OCI-LY1 (cell line): Measurements from ENCODE around the gene CFAP141.

Experiments
- H2AFZ ChIP-seq: fragments of 200-600 bp; sonication (generic), shearing (Covaris generic); 2 replicates; pipeline ENCODE4 v1.6.0; 2014; ENCODE audit warnings: antibody characterized with exemption, mild to moderate bottlenecking, low read length
- H3F3A ChIP-seq: fragments of 200-600 bp; sonication (generic), shearing (Covaris generic); 2 replicates; pipeline ENCODE4 v1.6.0; 2014; ENCODE audit warnings: mild to moderate bottlenecking, antibody characterized with exemption, low read length, moderate library complexity; ENCODE audit not compliant: insufficient read depth
- H3K27ac ChIP-seq: fragments of 200-600 bp; sonication (generic); 2 replicates; pipeline ENCODE4 v1.5.1; 2014; ENCODE audit warnings: low read length, mixed run types, mild to moderate bottlenecking, low read depth; ENCODE audit not compliant: poor library complexity, severe bottlenecking
- H3K27me3 ChIP-seq: fragments of 200-600 bp; sonication (generic); 2 replicates; pipeline ENCODE4 v1.6.0; 2014; ENCODE audit warnings: antibody characterized with exemption, mild to moderate bottlenecking, low read length, moderate library complexity; ENCODE audit not compliant: insufficient read depth
- H3K36me3 ChIP-seq: fragments of 200-600 bp; sonication (generic); 2 replicates; pipeline ENCODE4 v1.6.1; 2014; ENCODE audit warnings: mild to moderate bottlenecking, antibody characterized with exemption, low read length, moderate library complexity, mixed read lengths; ENCODE audit not compliant: insufficient read depth
- H3K4me1 ChIP-seq: fragments of 200-600 bp; sonication (generic); 2 replicates; pipeline ENCODE4 v1.5.1; 2014; ENCODE audit warnings: mild to moderate bottlenecking, low read length, moderate library complexity; ENCODE audit not compliant: insufficient read depth, severe bottlenecking
- H3K4me2 ChIP-seq: fragments of 200-600 bp; sonication (generic), shearing (Covaris generic); 2 replicates; pipeline ENCODE4 v1.6.1; 2014; ENCODE audit warnings: low read length
- H3K4me3 ChIP-seq: fragments of 200-600 bp; sonication (generic); 2 replicates; pipeline ENCODE4 v1.5.1; 2014; ENCODE audit warnings: low read length, low read depth, mild to moderate bottlenecking, mixed read lengths; ENCODE audit not compliant: poor library complexity, severe bottlenecking
- H3K79me2 ChIP-seq: fragments of 200-600 bp; shearing (Covaris generic); 2 replicates; pipeline ENCODE4 v1.6.1; 2016; ENCODE audit warnings: mixed run types, low read length, mixed read lengths; ENCODE audit not compliant: insufficient read depth
- H3K9ac ChIP-seq: fragments of 200-600 bp; sonication (generic), shearing (Covaris generic); 2 replicates; pipeline ENCODE4 v1.6.1; 2014; ENCODE audit warnings: mild to moderate bottlenecking, low read length, mixed read lengths
- H3K9me2 ChIP-seq: fragments of 200-600 bp; sonication (generic), shearing (Covaris generic); 2 replicates; pipeline ENCODE4 v1.6.1; 2014; ENCODE audit warnings: low read depth, mild to moderate bottlenecking, low read length, mixed read lengths
- H3K9me3 ChIP-seq: fragments of 200-600 bp; shearing (Covaris generic); 2 replicates; pipeline ENCODE4 v1.6.1; 2014; ENCODE audit warnings: low read length, mixed read lengths
- H4K20me1 ChIP-seq: fragments of 200-600 bp; sonication (generic), shearing (Covaris generic); 2 replicates; pipeline ENCODE4 v1.6.0; 2016; ENCODE audit warnings: mild to moderate bottlenecking, low read length; ENCODE audit not compliant: insufficient read depth
- EZH2 ChIP-seq: fragments of 200-600 bp; sonication (generic), shearing (Covaris generic); IDR thresholded peaks from 2 replicates; pipeline ENCODE4 v1.8.0; 2017; ENCODE audit warnings: borderline replicate concordance, mixed run types, mild to moderate bottlenecking, antibody characterized with exemption, low read length, moderate library complexity, mixed read lengths
- TF ChIP-seq, protein P1 (sequence below): fragments of 200-600 bp; sonication (generic), shearing (Covaris generic); IDR thresholded peaks from 2 replicates; pipeline ENCODE4 v1.5.1; 2017; ENCODE audit warnings: mild to moderate bottlenecking, antibody characterized with exemption, low read length, moderate library complexity, mixed read lengths

The CFAP141 gene

DNA sequence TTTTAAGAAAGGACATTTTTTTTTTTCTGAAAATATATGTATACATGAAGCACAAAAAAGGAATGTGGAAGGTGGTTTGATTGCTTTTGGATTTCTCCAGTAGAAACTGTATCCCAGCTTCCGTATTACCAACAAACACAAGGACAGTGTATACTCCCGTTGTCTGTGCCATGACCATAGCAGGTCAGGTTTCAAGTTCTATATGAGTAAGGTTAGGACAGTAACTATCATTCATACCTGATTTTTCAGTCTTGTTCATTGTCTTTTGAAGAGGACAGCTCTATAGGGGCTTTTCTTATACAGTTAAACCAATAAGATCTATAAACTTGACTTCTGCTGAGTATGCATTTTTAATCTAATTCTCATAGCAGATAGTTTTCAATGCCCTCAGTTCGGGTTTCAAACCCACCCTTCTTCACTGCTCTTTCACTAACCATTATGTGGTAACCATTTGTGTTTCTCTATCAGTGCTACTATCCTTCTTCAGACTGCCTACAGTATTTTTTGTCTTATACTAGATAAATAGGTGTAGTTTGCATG, 34.2 kb upstream of the CFAP141 start:
- no peak for TF ChIP-seq EZH2
- TF ChIP-seq, protein P1, sequence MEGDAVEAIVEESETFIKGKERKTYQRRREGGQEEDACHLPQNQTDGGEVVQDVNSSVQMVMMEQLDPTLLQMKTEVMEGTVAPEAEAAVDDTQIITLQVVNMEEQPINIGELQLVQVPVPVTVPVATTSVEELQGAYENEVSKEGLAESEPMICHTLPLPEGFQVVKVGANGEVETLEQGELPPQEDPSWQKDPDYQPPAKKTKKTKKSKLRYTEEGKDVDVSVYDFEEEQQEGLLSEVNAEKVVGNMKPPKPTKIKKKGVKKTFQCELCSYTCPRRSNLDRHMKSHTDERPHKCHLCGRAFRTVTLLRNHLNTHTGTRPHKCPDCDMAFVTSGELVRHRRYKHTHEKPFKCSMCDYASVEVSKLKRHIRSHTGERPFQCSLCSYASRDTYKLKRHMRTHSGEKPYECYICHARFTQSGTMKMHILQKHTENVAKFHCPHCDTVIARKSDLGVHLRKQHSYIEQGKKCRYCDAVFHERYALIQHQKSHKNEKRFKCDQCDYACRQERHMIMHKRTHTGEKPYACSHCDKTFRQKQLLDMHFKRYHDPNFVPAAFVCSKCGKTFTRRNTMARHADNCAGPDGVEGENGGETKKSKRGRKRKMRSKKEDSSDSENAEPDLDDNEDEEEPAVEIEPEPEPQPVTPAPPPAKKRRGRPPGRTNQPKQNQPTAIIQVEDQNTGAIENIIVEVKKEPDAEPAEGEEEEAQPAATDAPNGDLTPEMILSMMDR, result no peak
- H4K20me1 ChIP-seq, result 0 out of 2 replicates have a peak, but pooled peaks cover 3% of the 10 kb centered on the region
- no peak overlapping the region for H3K4me3 ChIP-seq
- H3K4me1 ChIP-seq, result no peaks in the 10 kb centered on the region
- no peaks in the 10 kb centered on the region for H3K9me3 ChIP-seq
- peaks cover 19% of the 10 kb centered on the region for H3K79me2 ChIP-seq
- no peak overlapping the region for H3K9ac ChIP-seq
- no peaks in the 10 kb centered on the region for H3F3A ChIP-seq
- no peaks in the 10 kb centered on the region for H3K9me2 ChIP-seq
- H3K27me3 ChIP-seq, result no peaks in the 10 kb centered on the region
- H3K4me2 ChIP-seq, result no peak overlapping the region
- H3K27ac ChIP-seq, result no peak overlapping the region
- H3K36me3 ChIP-seq, result peaks cover 100% of the 10 kb centered on the region
- no peak overlapping the region for H2AFZ ChIP-seq

DNA sequence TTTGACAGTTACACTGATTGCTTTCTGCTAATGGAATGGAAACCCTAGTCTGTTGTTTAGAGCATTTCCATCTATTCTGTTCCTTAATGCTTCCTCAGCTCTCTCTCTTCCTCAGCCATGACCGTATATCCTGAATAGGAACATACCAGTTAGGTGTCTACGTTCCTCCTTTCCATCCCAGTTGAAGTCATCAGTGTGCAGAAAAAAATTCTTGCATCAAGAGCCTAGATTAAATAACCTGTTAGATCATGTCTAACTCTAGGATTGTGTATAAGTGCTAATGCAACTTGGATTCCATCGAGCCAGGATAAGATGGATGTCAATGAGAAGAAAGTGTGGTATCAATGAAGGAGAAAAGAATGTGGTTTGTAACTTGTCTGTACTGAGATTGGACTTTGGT, 33.4 kb upstream of the CFAP141 start:
- H3K9me2 ChIP-seq, result no peaks in the 10 kb centered on the region
- H3K27ac ChIP-seq, result no peak overlapping the region
- no peak overlapping the region for H3K4me2 ChIP-seq
- peaks cover 19% of the 10 kb centered on the region for H3K79me2 ChIP-seq
- H4K20me1 ChIP-seq, result 0 out of 2 replicates have a peak, but pooled peaks cover 3% of the 10 kb centered on the region
- no peak overlapping the region for H3K9ac ChIP-seq
- H3K4me1 ChIP-seq, result no peaks in the 10 kb centered on the region
- H3K4me3 ChIP-seq, result no peak overlapping the region
- H3K9me3 ChIP-seq, result no peaks in the 10 kb centered on the region
- H3K36me3 ChIP-seq, result peaks cover 100% of the 10 kb centered on the region
- H3F3A ChIP-seq, result no peaks in the 10 kb centered on the region
- TF ChIP-seq, protein P1, result no peak
- TF ChIP-seq EZH2, result no peak
- no peak overlapping the region for H2AFZ ChIP-seq
- H3K27me3 ChIP-seq, result no peaks in the 10 kb centered on the region

DNA sequence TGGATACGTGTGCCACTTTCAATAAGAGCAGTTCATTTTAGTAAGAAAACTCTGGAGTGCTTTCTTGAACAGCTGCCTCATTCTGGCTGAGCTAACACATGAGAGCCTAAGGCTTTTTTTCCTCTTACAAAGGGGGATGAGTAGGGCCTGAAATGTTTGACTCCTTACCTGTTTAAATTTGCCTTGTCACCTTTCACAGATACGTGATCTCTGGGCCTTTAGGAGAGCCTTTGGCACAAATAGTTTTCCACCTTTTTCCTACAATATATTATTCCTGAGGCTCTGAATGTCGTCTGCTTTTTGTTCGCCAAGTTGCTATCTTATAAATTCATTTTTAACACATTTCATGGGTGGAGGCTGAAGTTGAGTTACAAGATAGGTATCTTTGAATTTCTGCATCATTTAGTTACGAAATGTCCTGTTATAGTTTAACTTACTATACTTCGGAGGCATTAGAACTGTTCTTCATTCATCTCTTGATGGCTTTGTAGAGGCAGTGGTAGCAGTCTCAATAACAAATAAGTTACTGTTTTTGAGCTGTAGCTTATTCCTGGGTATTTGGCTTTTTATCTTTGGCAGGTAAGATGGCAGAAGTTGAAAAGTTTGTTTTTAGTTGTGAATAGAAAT, 31.9 kb upstream of the CFAP141 start:
- no peak overlapping the region for H2AFZ ChIP-seq
- peaks cover 19% of the 10 kb centered on the region for H3K79me2 ChIP-seq
- TF ChIP-seq, protein P1, result no peak
- TF ChIP-seq EZH2, result no peak
- H3K4me1 ChIP-seq, result no peaks in the 10 kb centered on the region
- no peaks in the 10 kb centered on the region for H3K9me2 ChIP-seq
- no peak overlapping the region for H3K9ac ChIP-seq
- H3K4me2 ChIP-seq, result no peak overlapping the region
- no peaks in the 10 kb centered on the region for H3F3A ChIP-seq
- no peak overlapping the region for H3K4me3 ChIP-seq
- H3K27me3 ChIP-seq, result no peaks in the 10 kb centered on the region
- H4K20me1 ChIP-seq, result 0 out of 2 replicates have a peak, but pooled peaks cover 3% of the 10 kb centered on the region
- no peak overlapping the region for H3K27ac ChIP-seq
- H3K9me3 ChIP-seq, result no peaks in the 10 kb centered on the region
- peaks cover 97% of the 10 kb centered on the region for H3K36me3 ChIP-seq
